GM12801 (cell line): ENCODE measurements around the gene FKTN.

Experiments
- TF ChIP-seq, protein P1 (sequence below): IDR thresholded peaks from one replicate; pipeline ENCODE4 v1.5.1; 2011; ENCODE audit warnings: control low read depth; ENCODE audit not compliant: insufficient read length; ENCODE audit errors: extremely low read depth

The FKTN gene

DNA sequence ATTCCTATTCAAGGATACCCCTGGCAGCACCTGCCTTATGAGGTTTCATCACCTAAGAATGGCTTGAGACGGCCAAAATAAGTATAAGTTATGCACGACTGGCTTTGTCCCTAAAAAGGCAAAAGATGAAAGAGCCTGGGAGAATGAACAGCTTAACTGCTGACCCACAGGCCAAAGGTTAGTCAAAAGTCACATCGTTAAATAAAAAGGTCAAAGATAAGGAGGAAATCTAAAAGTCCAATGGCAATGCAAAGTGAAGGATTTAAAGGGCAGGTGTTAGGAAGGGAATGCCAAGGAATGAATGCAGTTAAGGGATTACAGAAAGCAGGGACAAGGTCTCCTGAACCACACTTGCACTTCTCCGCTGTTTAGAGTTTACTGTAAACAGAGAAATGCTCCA is 109.9 kb downstream of the FKTN start:
- TF ChIP-seq, protein P1, sequence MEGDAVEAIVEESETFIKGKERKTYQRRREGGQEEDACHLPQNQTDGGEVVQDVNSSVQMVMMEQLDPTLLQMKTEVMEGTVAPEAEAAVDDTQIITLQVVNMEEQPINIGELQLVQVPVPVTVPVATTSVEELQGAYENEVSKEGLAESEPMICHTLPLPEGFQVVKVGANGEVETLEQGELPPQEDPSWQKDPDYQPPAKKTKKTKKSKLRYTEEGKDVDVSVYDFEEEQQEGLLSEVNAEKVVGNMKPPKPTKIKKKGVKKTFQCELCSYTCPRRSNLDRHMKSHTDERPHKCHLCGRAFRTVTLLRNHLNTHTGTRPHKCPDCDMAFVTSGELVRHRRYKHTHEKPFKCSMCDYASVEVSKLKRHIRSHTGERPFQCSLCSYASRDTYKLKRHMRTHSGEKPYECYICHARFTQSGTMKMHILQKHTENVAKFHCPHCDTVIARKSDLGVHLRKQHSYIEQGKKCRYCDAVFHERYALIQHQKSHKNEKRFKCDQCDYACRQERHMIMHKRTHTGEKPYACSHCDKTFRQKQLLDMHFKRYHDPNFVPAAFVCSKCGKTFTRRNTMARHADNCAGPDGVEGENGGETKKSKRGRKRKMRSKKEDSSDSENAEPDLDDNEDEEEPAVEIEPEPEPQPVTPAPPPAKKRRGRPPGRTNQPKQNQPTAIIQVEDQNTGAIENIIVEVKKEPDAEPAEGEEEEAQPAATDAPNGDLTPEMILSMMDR = no peak

DNA sequence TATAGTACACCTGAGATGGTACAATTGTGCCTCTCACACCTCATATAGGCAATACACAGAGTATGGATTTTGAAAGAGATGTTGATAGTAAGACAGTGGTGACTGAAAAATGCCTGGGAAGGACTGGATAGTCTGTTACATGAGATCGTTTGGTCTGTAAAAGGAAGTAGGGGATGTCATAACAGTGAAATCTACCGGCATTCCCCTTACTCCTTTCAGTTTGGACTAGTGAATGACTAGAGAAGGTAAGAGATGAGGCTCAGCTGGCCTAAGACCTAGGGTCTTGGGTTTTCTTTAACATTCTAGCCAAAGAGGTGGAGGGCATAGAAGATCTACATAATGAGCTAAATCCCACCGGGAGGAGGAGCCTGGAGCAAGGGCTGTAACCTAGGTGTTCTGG is 112.4 kb downstream of the FKTN start:
- TF ChIP-seq, protein P1 = no peak

DNA sequence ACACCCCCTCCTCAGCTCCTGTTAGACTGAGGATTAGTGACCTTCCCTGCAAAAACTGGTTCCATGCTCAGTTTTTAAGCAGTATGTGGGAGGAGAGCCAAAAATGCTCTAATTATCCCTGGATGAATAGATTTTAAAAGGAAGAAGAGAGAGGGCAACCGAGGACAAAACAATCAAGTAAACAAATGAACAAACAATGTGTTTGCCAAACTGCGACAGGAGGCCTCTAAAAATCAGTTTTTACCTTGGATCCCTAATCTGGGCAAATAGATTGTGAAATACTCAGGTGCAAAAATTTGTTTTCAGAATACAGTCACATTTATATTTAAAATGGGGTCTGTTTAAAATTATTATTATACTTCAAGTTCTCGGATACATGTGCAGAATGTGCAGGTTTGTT is 112.8 kb downstream of the FKTN start:
- TF ChIP-seq, protein P1 = no peak

DNA sequence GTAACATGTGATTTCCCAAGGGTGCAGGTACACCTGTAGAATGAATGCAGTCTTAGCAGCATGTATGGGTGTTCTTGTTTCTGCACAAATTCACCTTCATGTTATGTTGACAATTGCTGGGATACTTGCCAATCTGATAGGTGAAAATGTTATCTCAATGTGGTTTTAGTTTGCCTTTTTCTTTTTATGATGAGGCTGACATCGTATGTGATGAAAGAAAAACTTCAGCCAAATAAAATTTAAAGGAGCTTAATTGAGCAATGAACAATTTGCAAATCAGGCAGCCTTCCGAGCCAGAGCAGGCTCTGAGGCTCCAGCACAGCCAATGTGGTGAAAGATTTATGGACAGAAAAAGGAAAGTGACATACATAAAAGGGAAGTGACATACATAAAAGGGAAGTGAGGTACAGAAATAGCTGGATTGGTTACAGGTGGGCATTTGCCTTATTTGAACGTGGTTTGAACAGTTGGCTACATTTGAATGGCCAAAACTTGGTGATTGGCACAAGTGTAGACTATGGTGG is 114.8 kb downstream of the FKTN start:
- TF ChIP-seq, protein P1 = no peak

DNA sequence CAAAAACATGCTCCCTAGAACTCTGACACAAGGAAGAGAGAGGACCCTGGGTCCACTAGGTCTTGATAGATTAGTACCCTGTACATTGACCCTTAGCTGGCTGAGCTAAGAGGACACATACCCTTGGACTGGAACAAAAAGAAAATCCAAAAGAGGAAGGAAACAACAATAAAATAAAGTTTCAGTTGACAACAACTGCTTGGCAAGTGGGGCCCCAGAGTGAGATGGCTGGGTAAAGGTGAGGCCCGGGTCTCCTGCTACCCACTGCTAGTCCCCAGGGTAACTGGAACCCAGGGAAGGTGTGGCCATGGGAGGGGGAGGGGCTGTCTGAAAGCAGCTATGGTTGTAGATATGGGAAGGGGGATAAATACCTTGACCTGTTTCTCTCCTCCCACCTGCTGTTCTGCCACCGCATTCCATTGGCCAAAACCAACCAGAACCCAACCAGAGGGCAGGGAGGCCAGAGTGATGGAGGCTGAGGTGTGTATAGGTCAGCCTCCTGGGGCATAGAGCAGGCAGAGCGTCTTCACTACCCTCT is 116.0 kb downstream of the FKTN start:
- TF ChIP-seq, protein P1 = no peak

DNA sequence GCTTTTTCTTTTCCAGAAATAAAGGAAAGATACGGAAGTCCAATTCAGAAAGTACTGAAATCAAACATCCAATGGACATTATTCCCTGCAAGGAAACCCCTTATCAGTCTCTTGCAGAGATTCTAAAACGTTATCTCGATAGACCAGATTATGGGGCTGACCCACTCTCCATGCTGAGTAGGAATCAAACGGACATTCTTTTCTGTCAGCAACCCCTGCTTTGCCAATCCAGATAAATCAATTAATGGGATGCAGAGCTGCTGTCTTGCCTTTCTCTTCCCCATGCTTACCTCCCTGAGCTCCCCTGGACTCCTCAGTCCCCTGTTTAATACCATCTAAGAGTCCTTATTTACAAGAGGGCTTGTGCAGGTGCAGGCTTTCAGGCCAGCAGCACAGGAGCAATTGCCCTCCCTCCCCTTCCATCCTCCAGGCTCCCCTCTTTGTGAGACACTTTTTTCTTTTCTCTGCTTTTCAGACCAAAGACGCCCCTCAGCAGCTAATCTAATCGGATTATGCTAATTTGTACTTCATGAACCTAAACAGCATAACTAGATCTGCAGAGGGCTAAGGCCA is 118.5 kb downstream of the FKTN start:
- TF ChIP-seq, protein P1 = no peak

DNA sequence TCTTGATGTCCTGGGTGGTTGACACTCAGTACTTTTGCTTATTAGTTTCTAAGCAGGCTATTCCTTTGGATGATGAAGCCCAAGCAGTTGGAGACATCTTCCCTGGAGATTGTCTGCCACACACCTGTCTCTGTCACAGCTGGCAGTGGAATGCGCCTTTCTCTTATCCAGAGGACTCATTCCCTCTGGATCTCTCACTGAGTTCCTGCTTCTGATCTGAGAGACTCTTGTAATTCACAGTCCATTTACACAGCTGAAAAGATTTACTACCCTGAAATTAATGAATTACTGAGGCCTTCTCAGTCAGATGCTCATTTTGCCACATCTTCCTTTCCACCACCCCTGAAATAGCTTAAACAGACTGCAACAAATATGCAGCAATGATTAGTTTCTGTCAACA is 120.2 kb downstream of the FKTN start:
- TF ChIP-seq, protein P1 = no peak

DNA sequence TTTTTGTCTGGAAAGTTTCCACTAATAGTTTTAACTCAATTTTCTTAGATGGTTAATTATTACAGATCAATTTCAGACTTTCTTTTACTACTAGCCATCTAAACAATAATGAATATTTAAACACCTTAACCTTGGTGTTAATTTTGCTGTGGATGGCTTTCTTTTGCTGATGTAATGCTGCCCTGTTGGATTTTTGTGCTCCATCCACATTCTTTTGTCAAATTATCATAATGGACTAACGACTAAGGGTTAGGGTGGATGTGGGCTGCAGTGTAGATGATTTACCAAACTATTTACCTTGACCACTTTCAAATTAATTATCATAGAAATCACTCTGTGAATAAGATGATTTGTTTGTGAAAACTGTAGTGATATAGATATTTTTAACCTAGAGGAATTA is 120.8 kb downstream of the FKTN start:
- TF ChIP-seq, protein P1 = no peak
